Small intestine (tissue), 7 donors: ENCODE data around the gene EFHC2. TPM values are rescaled to one million over a fixed set of nuclear protein-coding genes. Genes with fewer than 3 reads are reported as not detected.

ENCODE experiments used
- DNase-seq, 2 donors: peaks; one replicate each; pipeline versions ENCODE4 v3.0.0 to v3.0.0-alpha.2; 2013
- FAIRE-seq: peaks from 2 replicates; lab custom pipeline; 2012; peaks lifted over from hg19 to GRCh38; lab: Jason Lieb, UNC
- H3K27ac ChIP-seq, 3 donors: one replicate each; pipeline ENCODE4 v1.5.1; 2013; ENCODE audit warnings: low read length in 2 of 3, mild to moderate bottlenecking in 2 of 3, control low read depth in 1 of 3, inconsistent platforms in 1 of 3, low read depth in 1 of 3, moderate library complexity in 1 of 3
- H3K27me3 ChIP-seq, 3 donors: one replicate each; pipeline ENCODE4 v1.6.1; 2013; ENCODE audit warnings: low read length in 3 of 3, inconsistent platforms in 1 of 3; ENCODE audit not compliant: control insufficient read depth in 3 of 3, insufficient read depth in 3 of 3
- H3K36me3 ChIP-seq, 3 donors: one replicate each; pipeline ENCODE4 v1.6.1; 2013; ENCODE audit warnings: low read length in 3 of 3, inconsistent platforms in 1 of 3, low read depth in 1 of 3, mild to moderate bottlenecking in 1 of 3, moderate library complexity in 1 of 3; ENCODE audit not compliant: control insufficient read depth in 3 of 3, insufficient read depth in 2 of 3
- H3K4me1 ChIP-seq, 3 donors: one replicate each; pipeline ENCODE4 v1.6.1; 2013; ENCODE audit warnings: low read length in 2 of 3, inconsistent platforms in 1 of 3, low read depth in 1 of 3, mild to moderate bottlenecking in 1 of 3, moderate library complexity in 1 of 3; ENCODE audit not compliant: control insufficient read depth in 3 of 3, insufficient read depth in 2 of 3
- H3K4me3 ChIP-seq, 3 donors: one replicate each; pipeline ENCODE4 v1.5.1; 2013; ENCODE audit warnings: low read length in 3 of 3, control low read depth in 1 of 3, inconsistent platforms in 1 of 3, low read depth in 1 of 3, mild to moderate bottlenecking in 1 of 3, moderate library complexity in 1 of 3
- H3K9me3 ChIP-seq, 2 donors: one replicate each; pipeline ENCODE4 v1.6.1; 2013; ENCODE audit warnings: low read depth in 1 of 2, low read length in 1 of 2; ENCODE audit not compliant: control insufficient read depth in 2 of 2, insufficient read depth in 1 of 2
- WGBS, 3 donors: extraction: QIAGEN DNeasy Blood & Tissue Kit; methylation state at CpG; one replicate each; pipeline ENCODE4 v1.1.7; 2013; 5-methylcytosine and 5-hydroxymethylcytosine counted together
- polyA plus RNA-seq, 4 donors: library from polyadenylated mRNA; stranded (reverse) in 3 of 4; unstranded in 1 of 4; fragments of 200-250 nt in 3 of 4; fragments of 120-200 nt in 1 of 4; gene quantifications; one replicate each; pipeline versions ENCODE4 v1.2.1 to v1.2.3, GENCODE V29; 2013
- donor health status: healthy with polysubstance abuse.
- donor health status: control.
- donor health status: control.
- donor health status: Bipolar disorder and iron deficiency.
- donor health status: healthy.

EFHC2 gene
- polyA plus RNA-seq, 4 donors: 0.54 to 3.7 (median 0.78) TPM; not detected in 1

DNA sequence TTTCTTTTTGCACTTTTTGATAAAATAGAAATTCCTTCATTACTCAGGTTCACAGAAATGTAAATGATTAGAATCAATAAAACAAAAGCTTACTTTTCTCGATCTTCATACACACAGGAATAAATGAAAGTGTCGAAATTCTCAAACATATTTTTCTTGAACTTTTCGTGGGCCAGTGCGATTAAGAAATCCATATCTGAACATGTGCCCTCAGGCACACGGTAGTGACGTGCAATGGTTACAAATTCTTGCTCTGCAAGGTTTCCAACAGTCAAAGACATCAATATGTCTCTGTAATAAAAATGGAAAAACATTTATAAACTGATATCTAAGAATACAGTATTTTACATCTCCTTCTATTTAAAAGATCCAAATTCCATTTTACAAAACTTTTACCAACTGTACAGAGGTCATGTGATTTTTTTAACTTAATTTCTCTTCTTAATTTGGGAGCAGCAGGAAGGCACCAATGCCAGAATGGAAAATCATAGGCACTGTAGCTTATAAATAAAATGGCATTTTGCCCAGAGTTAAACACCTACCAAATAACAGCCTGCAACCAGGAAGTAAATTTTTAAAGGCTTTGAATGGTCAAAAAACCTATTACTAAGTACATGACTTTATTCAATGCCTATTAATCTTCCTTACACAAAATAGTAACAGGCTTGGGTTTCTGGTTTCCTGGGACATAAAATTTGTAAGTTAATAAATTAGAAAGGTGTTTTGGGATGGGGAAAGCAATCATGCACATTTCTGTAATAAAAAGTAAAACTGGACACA lies 165.0 kb downstream of the EFHC2 start:
- no peak overlapping the region for H3K27ac ChIP-seq
- H3K4me1 ChIP-seq: no peaks in the 10 kb centered on the region
- no peaks in the 10 kb centered on the region for H3K27me3 ChIP-seq
- no peaks in the 10 kb centered on the region for H3K9me3 ChIP-seq
- DNase-seq: peak in 1 of 2 donors; percentile 0
- FAIRE-seq: peak; percentile 65
- 84 to 91% (median 85%) methylated on average over 6 of the region's 6 CpGs for WGBS, 3 donors
- H3K36me3 ChIP-seq: no peaks in the 10 kb centered on the region
- H3K4me3 ChIP-seq: no peak overlapping the region

DNA sequence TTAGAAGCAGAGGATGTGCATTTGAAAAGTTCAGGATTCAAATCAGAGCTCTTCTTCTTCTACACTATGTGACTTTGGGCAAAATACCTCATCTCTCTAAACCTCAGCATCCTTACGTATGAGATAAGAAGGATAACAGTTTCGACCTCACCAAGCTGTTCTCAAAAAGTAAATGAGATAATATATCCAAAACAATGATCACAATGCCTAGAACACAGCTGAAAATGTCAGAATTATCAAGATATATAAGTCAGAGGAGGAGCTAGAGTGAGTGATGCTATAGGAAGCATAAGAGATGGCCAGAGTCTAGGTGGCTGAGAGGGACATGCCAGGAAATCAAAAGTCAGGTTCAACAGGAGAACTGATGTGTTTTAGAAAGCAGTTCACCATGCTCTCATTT lies 168.0 kb downstream of the EFHC2 start:
- H3K36me3 ChIP-seq: no peaks in the 10 kb centered on the region
- H3K27ac ChIP-seq: no peak overlapping the region
- no peak overlapping the region for H3K4me3 ChIP-seq
- FAIRE-seq (no peak), DNase-seq (no peak)
- H3K27me3 ChIP-seq: no peaks in the 10 kb centered on the region
- WGBS, 3 donors: 76 to 93% (median 84%) methylated on average over 2 of the region's 2 CpGs
- no peaks in the 10 kb centered on the region for H3K9me3 ChIP-seq
- no peaks in the 10 kb centered on the region for H3K4me1 ChIP-seq

DNA sequence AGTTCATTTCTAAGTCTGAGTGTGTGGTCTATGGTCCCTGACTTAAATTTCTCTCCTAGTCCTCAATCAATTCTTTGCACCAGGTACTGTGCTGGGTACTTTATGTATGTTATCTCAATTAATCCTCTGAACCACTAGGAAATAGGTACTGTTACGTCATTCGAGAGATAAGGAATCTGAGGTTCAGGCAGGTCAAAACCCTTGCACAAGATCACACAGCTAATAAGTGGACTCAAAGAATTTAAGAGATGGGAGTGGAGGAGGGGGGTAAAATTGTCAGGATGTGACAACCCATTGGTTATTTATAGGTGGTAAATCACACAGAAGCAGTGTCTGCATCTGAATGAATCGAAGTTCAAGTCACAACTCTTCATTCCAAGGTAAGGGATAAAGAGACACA lies 169.4 kb downstream of the EFHC2 start:
- no peaks in the 10 kb centered on the region for H3K9me3 ChIP-seq
- H3K36me3 ChIP-seq: no peaks in the 10 kb centered on the region
- DNase-seq (no peak), FAIRE-seq (no peak)
- H3K27me3 ChIP-seq: no peaks in the 10 kb centered on the region
- no peaks in the 10 kb centered on the region for H3K4me1 ChIP-seq
- 68 to 89% (median 70%) methylated on average over 3 of the region's 3 CpGs for WGBS, 3 donors
- no peak overlapping the region for H3K4me3 ChIP-seq
- H3K27ac ChIP-seq: no peak overlapping the region

DNA sequence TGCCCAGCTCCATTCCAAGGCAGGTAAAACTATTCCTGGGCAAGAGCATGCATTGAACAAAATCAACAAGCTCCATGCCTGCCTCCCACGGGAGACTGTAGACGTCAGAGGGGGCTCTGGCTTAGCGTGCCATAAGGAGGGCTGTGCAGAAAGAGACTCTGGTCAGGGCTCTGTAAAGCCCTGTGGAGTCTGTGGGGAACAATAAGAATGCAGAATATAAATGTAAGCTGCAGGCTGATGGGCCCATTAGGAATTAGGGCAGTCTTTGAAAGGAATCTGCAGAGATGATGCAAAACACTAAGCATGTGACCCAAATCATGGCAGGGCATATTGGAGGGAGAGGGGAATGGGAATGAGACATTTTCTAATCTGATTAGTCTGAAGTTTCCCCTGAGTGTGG lies 170.3 kb downstream of the EFHC2 start:
- no peak for DNase-seq
- WGBS, 3 donors: 72 to 90% (median 77%) methylated on average over 3 of the region's 3 CpGs

DNA sequence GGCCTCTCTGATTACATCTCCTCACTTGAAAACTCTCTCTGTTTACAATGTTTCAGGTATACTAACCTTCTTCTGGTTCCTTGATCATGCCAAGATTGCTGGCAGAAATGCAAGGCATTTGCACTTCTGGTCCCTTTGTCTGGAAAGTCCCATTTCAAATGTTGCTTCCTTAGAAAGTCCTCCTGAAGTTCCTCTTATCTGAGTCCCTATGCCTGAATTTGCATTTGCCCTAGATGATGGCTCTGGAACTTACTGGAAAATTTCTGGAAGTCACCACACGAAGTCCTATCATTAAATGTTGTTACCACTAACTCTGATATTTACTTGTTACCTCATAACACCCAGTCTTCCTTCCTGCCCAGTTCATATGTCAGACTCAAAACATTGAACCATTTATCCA lies 176.4 kb downstream of the EFHC2 start:
- no peaks in the 10 kb centered on the region for H3K9me3 ChIP-seq
- no peaks in the 10 kb centered on the region for H3K4me1 ChIP-seq
- FAIRE-seq: no peak
- no peak overlapping the region for H3K4me3 ChIP-seq
- no peaks in the 10 kb centered on the region for H3K27me3 ChIP-seq
- no peak overlapping the region for H3K27ac ChIP-seq
- 56 to 77% (median 63%) methylated on average over 1 of the region's 1 CpG for WGBS, 3 donors
- no peaks in the 10 kb centered on the region for H3K36me3 ChIP-seq
- no peak for DNase-seq

More for the DNA sequence above, 170.3 kb downstream of the EFHC2 start:
- H3K36me3 ChIP-seq: no peaks in the 10 kb centered on the region
- H3K4me1 ChIP-seq: no peaks in the 10 kb centered on the region
- H3K9me3 ChIP-seq: no peaks in the 10 kb centered on the region
- no peak overlapping the region for H3K27ac ChIP-seq
- no peaks in the 10 kb centered on the region for H3K27me3 ChIP-seq
- FAIRE-seq: no peak
- no peak overlapping the region for H3K4me3 ChIP-seq

GRCh38 chrX:44162964-44163475 lies 180.5 kb downstream of the EFHC2 start:
- Histone ChIP-seq H3K4me1 (no peaks in the 10 kb centered on the region), H3K9me3 (no peaks in the 10 kb centered on the region), H3K27me3 (no peaks in the 10 kb centered on the region), H3K36me3 (no peaks in the 10 kb centered on the region), H3K4me3 (no peak overlapping the region), H3K27ac (no peak overlapping the region)
- no peak for FAIRE-seq
- DNase-seq: no peak

DNA sequence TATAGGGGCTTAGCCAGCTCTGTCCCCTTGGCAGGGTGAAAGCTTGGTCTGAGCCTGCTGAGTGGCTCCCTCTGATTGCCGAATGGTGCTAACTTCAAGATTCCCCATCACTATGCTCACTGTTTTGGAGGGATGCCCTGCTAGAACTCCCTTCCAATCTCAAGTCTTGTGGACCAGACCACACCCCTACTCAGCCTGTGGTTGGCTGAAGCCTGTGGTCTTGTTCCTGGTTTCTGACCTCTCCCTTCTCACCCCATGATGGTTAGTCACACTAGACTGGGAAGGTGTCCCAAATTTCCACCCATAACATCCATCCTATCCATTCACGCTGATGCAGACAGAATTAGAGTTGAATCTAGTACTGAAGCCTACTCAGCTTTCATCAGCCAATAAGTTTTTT lies 185.6 kb downstream of the EFHC2 start:
- Histone ChIP-seq H3K36me3 (no peaks in the 10 kb centered on the region), H3K4me1 (no peaks in the 10 kb centered on the region), H3K4me3 (no peak overlapping the region), H3K27ac (no peak overlapping the region), H3K9me3 (no peaks in the 10 kb centered on the region), H3K27me3 (no peaks in the 10 kb centered on the region)
- 76 to 86% (median 83%) methylated on average over 2 of the region's 2 CpGs for WGBS, 3 donors
- DNase-seq: no peak
- FAIRE-seq: no peak

- no peak overlapping the region for H3K4me3 ChIP-seq
- H3K4me1 ChIP-seq: no peaks in the 10 kb centered on the region
- FAIRE-seq (no peak), DNase-seq (no peak)
- H3K27me3 ChIP-seq: no peaks in the 10 kb centered on the region
- no peaks in the 10 kb centered on the region for H3K36me3 ChIP-seq
- no peak overlapping the region for H3K27ac ChIP-seq
- no peaks in the 10 kb centered on the region for H3K9me3 ChIP-seq
Measured at GRCh38 chrX:44157283-44157682, 186.2 kb downstream of the EFHC2 start.

DNA sequence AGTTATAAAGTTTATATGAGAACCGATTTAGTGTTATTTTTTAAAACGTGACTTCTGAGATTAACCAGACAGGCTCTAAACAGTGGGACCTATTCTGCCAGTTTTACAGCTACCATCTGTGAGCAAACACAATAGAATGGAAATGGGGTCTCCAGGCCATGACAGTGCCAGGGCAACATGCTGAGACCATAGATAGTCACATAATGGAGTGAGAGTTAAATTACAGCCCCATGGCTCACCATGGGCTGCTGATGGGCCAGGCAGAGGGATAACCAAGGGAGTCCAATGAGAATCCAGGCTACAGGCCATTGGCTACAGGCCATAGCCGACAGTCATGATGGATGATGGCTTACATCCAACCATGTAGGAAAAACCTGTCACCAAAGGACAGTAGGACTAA lies 186.7 kb downstream of the EFHC2 start:
- no peak for DNase-seq
- Histone ChIP-seq H3K27me3 (no peaks in the 10 kb centered on the region), H3K4me3 (no peak overlapping the region), H3K9me3 (no peaks in the 10 kb centered on the region), H3K4me1 (no peaks in the 10 kb centered on the region), H3K27ac (no peak overlapping the region), H3K36me3 (no peaks in the 10 kb centered on the region)
- 78 to 89% (median 84%) methylated on average over 3 of the region's 3 CpGs for WGBS, 3 donors
- FAIRE-seq: no peak
